RWPE2 (cell line): Measurements from ENCODE around the gene SAC3D1.
"Not testable (repeated sequence)": the region's sequence is repeated elsewhere in the genome, so short reads cannot be mapped to it uniquely, and the experiment has no call there.

Experiments
- ATAC-seq: fragments of 200-7000 bp; cut with Tn5 transposase; 3 replicates; pipeline ENCODE4 v1.9.1; 2021; ENCODE audit warnings: low read depth
- DNase-seq: peaks from one replicate; pipeline ENCODE4 v3.0.0-alpha.2; 2020; ENCODE audit warnings: low spot score
- H3K27ac ChIP-seq: fragments of 450-650 bp; 2 replicates; pipeline ENCODE4 v1.5.1; 2017; ENCODE audit warnings: mild to moderate bottlenecking; ENCODE audit not compliant: poor library complexity, severe bottlenecking
- H3K27me3 ChIP-seq: fragments of 250-450 bp; sonication (Bioruptor Pico); 2 replicates; pipeline ENCODE4 v1.5.1; 2021; ENCODE audit warnings: mild to moderate bottlenecking, moderate library complexity; ENCODE audit not compliant: insufficient read depth, poor library complexity, severe bottlenecking
- H3K36me3 ChIP-seq: fragments of 250-450 bp; sonication (Bioruptor Pico); 2 replicates; pipeline ENCODE4 v1.5.1; 2020; ENCODE audit warnings: low read depth, mild to moderate bottlenecking, moderate library complexity
- H3K4me1 ChIP-seq: fragments of 250-450 bp; sonication (Bioruptor Pico); 2 replicates; pipeline ENCODE4 v1.5.1; 2021; ENCODE audit warnings: mild to moderate bottlenecking, moderate library complexity; ENCODE audit not compliant: insufficient read depth, poor library complexity, severe bottlenecking
- H3K4me3 ChIP-seq: fragments of 250-450 bp; sonication (Bioruptor Pico); 2 replicates; pipeline ENCODE4 v1.5.1; 2021; ENCODE audit warnings: mild to moderate bottlenecking, moderate library complexity; ENCODE audit not compliant: severe bottlenecking
- H3K9me3 ChIP-seq: fragments of 250-450 bp; sonication (Bioruptor Pico); 2 replicates; pipeline ENCODE4 v1.5.1; 2021; ENCODE audit warnings: mild to moderate bottlenecking, moderate library complexity; ENCODE audit not compliant: severe bottlenecking
- CTCF ChIP-seq: fragments of 450-650 bp; IDR thresholded peaks from one replicate; pipeline ENCODE4 v1.5.1; 2017; ENCODE audit warnings: mild to moderate bottlenecking, moderate library complexity; ENCODE audit not compliant: poor library complexity, severe bottlenecking

The SAC3D1 gene

GRCh38 chr11:65021509-65021908, 19.5 kb upstream of the SAC3D1 start:
- no peak for TF ChIP-seq CTCF
- Histone ChIP-seq H3K4me1 (no peaks in the 10 kb centered on the region), H3K4me3 (no peak overlapping the region), H3K36me3 (peaks cover 17% of the 10 kb centered on the region), H3K9me3 (no peaks in the 10 kb centered on the region), H3K27me3 (no peaks in the 10 kb centered on the region), H3K27ac (no peak overlapping the region)
- DNase-seq (no peak), ATAC-seq (no peak; the same call in 2 of the 3 replicates)

- not testable (repeated sequence) for H3K4me1 ChIP-seq, H3K27me3 ChIP-seq, H3K27ac ChIP-seq, H3K4me3 ChIP-seq, H3K36me3 ChIP-seq, DNase-seq, H3K9me3 ChIP-seq, ATAC-seq
These were observed 17.5 kb upstream of the SAC3D1 start for GRCh38 chr11:65023502-65023901.

- H3K9me3 ChIP-seq, result no peaks in the 10 kb centered on the region
- no peaks in the 10 kb centered on the region; the same call in 1 of the 2 replicates for H3K36me3 ChIP-seq
- DNase-seq (no peak), ATAC-seq (peak; percentile 22)
- no peaks in the 10 kb centered on the region for H3K4me1 ChIP-seq
- H3K27me3 ChIP-seq, result no peaks in the 10 kb centered on the region
- H3K27ac ChIP-seq, result peak overlapping the region; percentile 61
- TF ChIP-seq CTCF, result no peak
- peak overlapping the region; percentile 46 for H3K4me3 ChIP-seq
These were observed 14.2 kb upstream of the SAC3D1 start for GRCh38 chr11:65026810-65027209.

- peak within 1 kb of the TSS; percentile 61 for H3K27ac ChIP-seq
- no peaks in the 10 kb centered on the region for H3K4me1 ChIP-seq
- no peaks in the 10 kb centered on the region for H3K27me3 ChIP-seq
- TF ChIP-seq CTCF, result peak; percentile 48
- H3K4me3 ChIP-seq, result peak within 1 kb of the TSS; percentile 46
- ATAC-seq (peak; percentile 94), DNase-seq (peak; percentile 91)
- no peaks in the 10 kb centered on the region for H3K9me3 ChIP-seq
- H3K36me3 ChIP-seq, result peaks cover 5% of the 10 kb centered on the region; the same call in 1 of the 2 replicates
These were observed 13.6 kb upstream of the SAC3D1 start, which contains the start of gene SNX15 for GRCh38 chr11:65027213-65028067. SNX15 (plus strand) TSS chr11:65027439; CDS start chr11:65027538, 99 bp downstream.

- Histone ChIP-seq H3K4me3 (no peak overlapping the region), H3K36me3 (peaks cover 23% of the 10 kb centered on the region), H3K9me3 (no peaks in the 10 kb centered on the region), H3K27ac (no peak overlapping the region), H3K27me3 (no peaks in the 10 kb centered on the region), H3K4me1 (no peaks in the 10 kb centered on the region)
- ATAC-seq (no peak), DNase-seq (no peak)
- TF ChIP-seq CTCF, result no peak
These were observed 8.8 kb upstream of the SAC3D1 start for GRCh38 chr11:65032216-65032615.
